GM18519 (cell line): ENCODE measurements around the gene STK32B.
"Not testable (repeated sequence)": the region's sequence is repeated elsewhere in the genome, so short reads cannot be mapped to it uniquely, and the experiment has no call there.

Experiments used
- ATAC-seq: cut with Tn5 transposase; IDR thresholded peaks from one replicate; pipeline ENCODE4 v1.9.1; 2021; ENCODE audit warnings: mild to moderate bottlenecking, moderate library complexity; ENCODE audit not compliant: unreplicated experiment, low FRiP score

Gene STK32B

DNA sequence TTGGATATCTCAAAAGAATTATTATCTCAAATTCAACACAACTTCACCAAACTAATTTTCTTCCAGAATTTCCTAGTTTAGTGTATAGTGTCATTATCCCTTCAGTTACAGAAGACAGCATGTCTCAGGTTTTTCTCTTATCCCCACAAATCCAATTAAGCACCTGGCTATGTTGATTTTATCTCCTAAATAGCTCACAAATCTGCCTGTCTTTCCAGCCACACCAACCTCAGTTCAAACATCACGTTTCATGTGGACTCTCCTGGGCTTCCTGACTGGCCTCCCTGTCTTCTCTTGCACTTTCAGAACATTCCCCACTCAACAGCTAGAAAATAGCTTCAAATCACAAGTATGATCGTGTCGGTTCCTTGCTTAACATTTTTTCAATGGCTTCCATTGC is 14.8 kb downstream of the STK32B start:
- ATAC-seq, result no peak

GRCh38 chr4:5066968-5067367 is 15.7 kb downstream of the STK32B start:
- ATAC-seq, result not testable (repeated sequence)

- ATAC-seq, result no peak
These were observed 16.6 kb downstream of the STK32B start for GRCh38 chr4:5067908-5068307.

DNA sequence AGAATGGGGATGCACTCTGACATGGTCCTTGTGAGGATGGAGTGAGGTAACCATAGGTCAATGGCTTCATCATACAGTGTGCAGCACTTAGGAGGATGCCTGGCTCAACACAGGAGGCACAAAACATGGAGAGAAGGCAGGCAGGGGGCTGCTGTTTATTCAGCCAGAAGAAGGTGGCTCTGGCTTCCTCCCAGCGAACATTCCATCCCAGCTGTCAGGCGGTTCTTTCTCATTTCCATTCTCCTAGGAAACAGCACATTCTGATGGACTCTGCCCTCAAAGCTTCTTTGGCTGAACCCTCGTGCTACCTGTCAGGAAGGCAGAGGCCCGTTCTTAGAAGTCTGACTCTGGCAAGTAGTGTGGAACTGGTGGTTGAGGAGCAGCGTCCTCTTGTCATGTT is 18.6 kb downstream of the STK32B start:
- ATAC-seq, result no peak

DNA sequence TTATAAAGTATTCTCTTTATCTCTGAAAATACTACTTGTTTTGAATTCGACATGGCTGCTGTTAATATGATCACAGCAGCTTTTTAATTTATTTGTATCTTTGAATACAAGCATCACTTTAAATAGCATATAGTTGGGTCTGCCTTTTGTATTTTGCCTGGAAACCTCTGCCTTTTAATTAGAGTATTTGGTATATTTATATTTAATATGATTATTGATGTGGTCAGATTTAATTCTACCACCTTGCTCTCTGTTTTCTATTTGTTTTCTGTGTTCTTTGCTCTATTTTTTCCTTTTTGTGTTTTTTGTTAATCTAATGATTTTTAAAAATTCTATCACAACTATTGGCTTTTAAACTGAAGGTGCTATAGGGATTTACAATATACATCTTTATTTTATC is 21.7 kb downstream of the STK32B start:
- no peak for ATAC-seq

- no peak for ATAC-seq
These were observed 26.7 kb downstream of the STK32B start for GRCh38 chr4:5078009-5078408.

DNA sequence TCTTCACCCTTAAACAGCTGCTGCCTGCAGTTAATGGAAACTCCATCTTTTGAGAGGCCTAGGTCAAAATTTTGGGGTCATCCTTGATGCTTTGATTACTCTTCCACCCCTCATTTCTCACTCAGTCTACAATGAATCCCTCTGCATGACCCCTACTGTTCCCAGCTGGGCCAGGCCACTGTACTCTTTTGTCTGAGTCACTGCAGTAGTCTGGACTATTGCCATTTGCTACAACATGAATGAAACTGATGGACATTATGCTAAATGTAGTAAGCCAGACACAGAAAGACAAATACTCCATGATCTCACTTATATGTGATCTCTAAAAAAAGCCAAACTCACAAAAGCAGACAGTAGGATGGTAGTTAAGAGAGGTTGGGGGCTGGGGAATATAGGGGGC is 28.3 kb downstream of the STK32B start:
- no peak for ATAC-seq

DNA sequence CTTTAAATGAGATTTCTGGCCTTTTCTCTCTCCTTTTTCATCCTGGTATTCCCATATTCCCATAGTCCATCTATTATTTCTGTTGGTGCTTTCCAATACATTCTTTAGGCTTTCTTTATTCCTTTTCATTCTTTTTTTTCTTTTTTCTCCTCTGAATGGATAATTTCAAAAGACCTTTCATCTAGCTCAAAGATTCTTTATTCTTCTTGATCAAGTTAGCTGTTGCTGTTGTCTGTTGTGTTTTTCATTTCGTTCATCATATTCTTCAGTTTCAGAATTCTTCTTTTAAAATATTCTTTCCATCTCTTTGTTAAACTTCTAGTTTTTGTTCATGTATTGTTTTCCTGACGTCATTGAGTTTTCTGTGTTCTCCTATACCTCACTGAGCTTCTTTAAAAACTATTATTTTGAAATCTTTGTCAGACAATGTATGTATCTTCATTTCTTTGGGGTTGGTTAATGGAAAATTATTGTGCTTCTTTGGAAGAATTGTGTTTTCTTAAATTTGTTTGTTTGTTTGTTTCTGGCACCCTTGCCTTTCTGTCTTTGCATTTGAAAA is 30.2 kb downstream of the STK32B start:
- ATAC-seq, result no peak

GRCh38 chr4:5082376-5082775 is 31.1 kb downstream of the STK32B start:
- no peak for ATAC-seq

DNA sequence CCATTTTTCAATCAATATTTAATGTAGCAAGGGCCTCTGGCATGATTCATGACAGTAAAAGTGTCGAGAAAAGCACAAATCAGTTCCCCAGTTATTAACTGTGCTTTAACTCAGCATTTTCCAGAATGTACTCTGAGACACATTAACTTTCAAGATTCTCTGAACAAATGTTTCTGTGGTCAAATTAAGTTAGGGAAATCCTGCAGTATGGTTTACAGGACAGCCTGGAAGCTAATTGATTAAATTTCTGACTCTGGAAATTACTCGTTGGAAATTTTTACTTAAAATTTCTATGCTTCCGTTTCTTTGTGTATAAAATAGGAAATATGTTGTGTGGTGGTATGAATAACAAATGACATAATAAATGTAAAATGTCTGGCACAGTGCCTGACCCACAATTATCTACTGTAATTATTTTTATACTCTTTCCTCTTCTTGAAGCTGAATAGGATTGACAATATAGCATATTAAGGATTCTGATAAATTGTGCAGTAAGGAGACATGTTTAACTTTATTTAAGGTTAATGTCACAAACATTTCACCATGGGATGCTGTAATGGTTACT is 33.7 kb downstream of the STK32B start:
- ATAC-seq, result no peak

- no peak for ATAC-seq
These were observed 35.3 kb downstream of the STK32B start for GRCh38 chr4:5086535-5086934.

DNA sequence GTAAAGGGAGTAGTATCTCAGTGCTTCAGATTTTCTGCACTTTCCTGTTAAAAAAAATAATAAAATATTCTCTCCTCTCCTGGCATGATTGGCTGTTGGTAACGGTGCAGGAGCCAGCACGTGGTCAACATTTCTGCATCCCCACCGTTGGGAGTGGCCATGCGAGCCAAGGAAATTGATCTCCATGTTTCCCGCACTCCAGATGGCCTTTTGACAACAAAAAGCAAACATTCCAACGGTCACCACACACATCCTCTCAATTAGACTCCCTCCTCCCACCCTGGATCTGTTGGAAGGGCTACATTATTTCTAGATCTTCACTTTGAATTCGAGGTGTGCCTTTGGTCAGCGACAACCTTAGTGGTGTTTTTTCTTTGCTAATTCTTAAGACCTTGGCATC is 45.0 kb downstream of the STK32B start:
- no peak for ATAC-seq

DNA sequence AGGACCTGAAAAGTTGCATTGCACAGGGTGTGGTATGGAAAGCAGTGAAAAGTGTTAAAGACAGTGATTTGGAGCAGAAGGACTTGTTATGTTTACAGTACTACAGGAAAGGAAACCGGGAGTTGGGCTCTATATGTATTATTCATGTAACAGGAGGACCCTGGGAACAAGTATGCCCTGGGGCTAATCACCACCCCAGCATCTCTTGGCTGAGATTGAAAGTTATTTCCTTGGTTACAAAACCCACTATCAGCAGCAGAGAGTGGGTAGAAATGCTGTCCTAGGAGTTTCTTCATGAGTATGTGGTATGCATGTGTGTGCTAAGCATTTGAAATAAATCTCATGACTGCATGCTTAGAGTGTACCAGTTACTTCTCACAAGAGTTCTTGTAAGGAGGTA is 46.9 kb downstream of the STK32B start:
- ATAC-seq, result no peak

GRCh38 chr4:5100336-5100735 is 49.1 kb downstream of the STK32B start:
- ATAC-seq, result no peak

DNA sequence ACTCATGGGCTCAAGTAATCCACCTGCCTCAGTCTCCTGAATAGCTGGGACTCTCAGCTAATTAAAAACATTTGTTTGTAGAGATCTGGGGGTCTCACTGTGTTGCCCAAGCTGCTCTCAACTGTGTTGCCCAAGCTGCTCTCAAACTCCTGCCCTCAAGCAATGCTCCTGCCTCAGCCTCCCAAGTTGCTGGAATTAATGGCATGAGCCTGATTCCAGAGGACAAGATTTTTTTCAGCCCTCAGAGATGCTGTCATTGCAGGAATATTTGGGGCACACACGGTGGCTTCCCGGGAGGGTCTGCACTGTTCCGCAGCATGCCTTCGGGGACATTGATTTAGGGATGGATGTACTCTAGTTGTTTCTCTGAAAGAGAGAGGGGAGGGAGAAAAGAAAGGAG is 49.7 kb downstream of the STK32B start:
- no peak for ATAC-seq

DNA sequence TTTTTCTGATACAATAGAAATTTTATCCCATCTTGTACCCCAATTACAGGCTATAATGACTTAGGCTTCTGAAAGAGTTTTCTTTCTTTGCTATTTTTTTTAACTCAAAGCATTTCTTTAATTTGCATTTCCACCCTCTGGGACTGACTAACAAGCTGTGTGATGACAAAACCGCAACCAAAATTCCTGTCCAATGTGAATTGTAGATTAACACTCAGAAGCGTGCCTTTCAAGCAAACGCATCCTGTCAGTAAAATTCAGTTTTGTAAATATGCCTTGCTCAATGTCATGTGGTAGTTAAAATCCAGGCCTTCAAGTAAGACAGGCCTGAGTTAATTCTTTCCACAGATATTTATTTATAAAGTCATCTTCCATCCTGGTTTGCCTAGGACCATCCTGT is 50.3 kb downstream of the STK32B start:
- no peak for ATAC-seq

- no peak for ATAC-seq
These were observed 59.6 kb downstream of the STK32B start for GRCh38 chr4:5110901-5111300.

GRCh38 chr4:5112333-5113095 is 61.2 kb downstream of the STK32B start:
- no peak for ATAC-seq

DNA sequence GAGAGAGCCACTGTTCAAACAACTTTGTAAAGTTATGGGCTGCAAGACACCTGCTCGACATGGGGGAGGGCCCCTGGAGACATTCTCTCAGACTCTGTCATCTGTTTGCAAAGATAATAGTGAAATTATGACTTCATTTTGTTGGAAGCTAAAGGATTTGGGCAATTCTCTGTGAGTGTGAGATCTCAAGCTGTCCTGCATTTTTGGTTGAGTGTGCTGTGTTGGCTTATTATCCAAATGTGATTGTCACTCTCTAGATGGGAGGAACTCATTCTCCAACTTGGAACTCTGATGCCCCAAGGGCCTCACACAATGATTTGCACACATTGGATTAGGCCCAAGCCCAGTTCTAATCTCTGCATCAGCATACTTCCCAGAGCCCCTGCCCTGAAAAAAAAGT is 63.7 kb downstream of the STK32B start:
- ATAC-seq, result no peak

DNA sequence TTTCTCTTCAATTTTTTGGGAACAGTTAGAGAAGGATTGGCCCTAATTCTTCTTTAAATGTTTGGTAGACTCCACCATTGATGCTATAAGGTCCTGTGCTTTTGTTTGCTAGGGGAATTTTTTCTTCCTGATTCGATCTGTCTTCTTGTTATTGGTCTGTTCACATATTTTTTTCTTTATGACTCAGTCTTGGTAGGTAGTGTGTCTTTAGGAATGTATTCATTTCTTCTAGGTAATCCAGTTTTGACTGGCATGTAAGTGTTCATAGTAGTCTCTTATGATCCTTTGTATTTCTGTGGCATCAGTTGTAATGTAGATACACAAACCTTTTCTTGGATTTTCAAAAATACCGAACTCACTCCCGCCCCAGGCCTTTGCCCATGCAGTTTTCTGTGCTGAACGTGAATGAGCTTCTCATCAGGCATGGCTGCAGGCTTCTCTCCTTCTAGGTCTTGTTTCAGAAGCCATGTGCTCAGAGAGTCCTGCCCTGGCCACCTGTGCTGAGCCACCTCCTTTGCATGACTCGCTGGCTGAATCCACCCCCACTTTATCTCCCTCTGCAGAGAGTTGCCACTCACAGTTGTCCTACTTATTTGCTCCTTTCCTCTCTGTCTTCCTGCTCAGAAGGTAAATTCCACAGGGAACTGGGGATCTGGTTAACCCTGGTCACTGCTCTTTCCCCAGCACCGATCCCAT is 67.0 kb downstream of the STK32B start:
- ATAC-seq, result no peak

GRCh38 chr4:5118994-5119835 is 67.9 kb downstream of the STK32B start:
- ATAC-seq, result no peak
